Heart right ventricle (tissue), 16 donors: ENCODE data around the gene POLN. TPM values are rescaled to one million over a fixed set of nuclear protein-coding genes. Genes with fewer than 3 reads are reported as not detected.

Experiments
- ATAC-seq, 8 donors: fragments of 200-7000 bp; cut with Tn5 transposase; one replicate each; pipeline ENCODE4 v1.9.1; 2020; ENCODE audit warnings: mild to moderate bottlenecking in 8 of 8, moderate library complexity in 8 of 8, moderate number of reproducible peaks in 1 of 8
- DNase-seq, 2 donors: peaks; one replicate each; pipeline ENCODE4 v3.0.0-alpha.2; 2020
- H3K27ac ChIP-seq, 10 donors: fragments of 200-600 bp; sonication (generic) in 2 of 10; one replicate each; pipeline versions ENCODE4 v1.5.0 to v1.8.0; 2020 to 2022; ENCODE audit warnings: mild to moderate bottlenecking in 3 of 10
- H3K27me3 ChIP-seq, 7 donors: fragments of 200-600 bp; one replicate each; pipeline ENCODE4 v1.8.0; 2021 to 2022; ENCODE audit warnings: mild to moderate bottlenecking in 2 of 7
- H3K36me3 ChIP-seq, 9 donors: fragments of 200-600 bp; sonication (generic) in 1 of 9; one replicate each; pipeline versions ENCODE4 v1.5.0 to v1.8.0; 2020 to 2022; ENCODE audit warnings: mild to moderate bottlenecking in 2 of 9
- H3K4me1 ChIP-seq, 9 donors: fragments of 200-600 bp; sonication (generic) in 1 of 9; one replicate each; pipeline versions ENCODE4 v1.5.0 to v1.8.0; 2020 to 2022; ENCODE audit warnings: mild to moderate bottlenecking in 4 of 9
- H3K4me3 ChIP-seq, 10 donors: fragments of 200-600 bp; sonication (generic) in 2 of 10; one replicate each; pipeline versions ENCODE4 v1.5.0 to v1.8.0; 2020 to 2022; ENCODE audit warnings: mild to moderate bottlenecking in 7 of 10, moderate library complexity in 2 of 10
- H3K9me3 ChIP-seq, 11 donors: fragments of 200-600 bp in 10 of 11; sonication (generic) in 2 of 11; one replicate each; pipeline versions ENCODE4 v1.5.0 to v1.8.0; 2013 to 2022; ENCODE audit warnings: mild to moderate bottlenecking in 2 of 11, control low read depth in 1 of 11, moderate library complexity in 1 of 11
- CTCF ChIP-seq, 9 donors: fragments of 200-600 bp; sonication (generic) in 2 of 9; IDR thresholded peaks; one replicate each; pipeline versions ENCODE4 v1.5.0 to v1.8.0; 2021 to 2022; ENCODE audit warnings: antibody characterized with exemption in 9 of 9, mild to moderate bottlenecking in 5 of 9, moderate library complexity in 1 of 9
- WGBS, 2 donors: extraction: QIAGEN DNeasy Blood & Tissue Kit; methylation state at CpG; one replicate each; pipeline ENCODE4 v1.1.7; 2013; ENCODE audit warnings: inconsistent platforms in 1 of 2; 5-methylcytosine and 5-hydroxymethylcytosine counted together
- intact Hi-C, 10 donors: fragments of 100-400 bp; cut with DNase I; formaldehyde crosslinking; loops; one replicate each; pipeline versions ENCODE4 v1.11.1 to v1.14.2; 2022
- polyA plus RNA-seq, 2 donors: library from polyadenylated mRNA; stranded (reverse); fragments of 200-250 nt; gene quantifications; one replicate each; pipeline ENCODE4 v1.2.3, GENCODE V29; 2013
- total RNA-seq, 10 donors: library from RNA; stranded (reverse); fragmentation: NEBNext Ultra II Directional in 3 of 10; extraction: Animal tissue kit (Norgen Biotek cat#: 25700) in 3 of 10; gene quantifications; one replicate each; pipeline versions ENCODE4 v1.2.1 to v1.2.4, GENCODE V29; 2021 to 2023
- donor health status: Arrhythmogenic right ventricular cardiomyopathy.
- donor health status: ischemic (EF 13 %, LVEDD 7.1; RV severe dilation, severe dysfunction).
- donor health status: healthy with polysubstance abuse.
- donor health status: DM: no; HTN: yes; CAD: no.
- donor health status: DM: no; HTN: no; CAD: no.
- donor health status: ischemic (EF 25% LVEDD 6.9; RV normal size, moderate dysfunction).
- donor health status: ischemic (EF 25% LVEDD 5.7; RV mildly dilated, moderate dysfunction).
- donor health status: healthy.
- donor health status: DM: yes; HTN: yes; CAD: no.
- donor health status: Ischemic cardiomyopathy.
- donor health status: ischemic (EF 35%, LVEDD 5.7; RV mildly dilated, moderate dysfunction).
- donor health status: nonischemic (EF 11% LVEDD 7.7; RV severe dilation, severe dysfunction).
- donor health status: DM: yes; HTN: yes; CAD: no.
- donor health status: PGD.
- donor health status: ischemic (EF 29% LVEDD 5.4; RV normal size, mild dysfunction).
- donor health status: nonischemic (EF 23%, LVEDD 6.1; RV moderate dilation, normal function).

Gene POLN
- total and polyA plus RNA-seq, 12 donors, result 0.97 to 3.1 (median 2.1) TPM

- ATAC-seq (peak in 4 of 8 donors; percentile 18 to 61 (median 38)), DNase-seq (peak; percentile 63 to 80)
- Histone ChIP-seq H3K27me3 (no peaks in the 10 kb centered on the region), H3K27ac (peak overlapping the region; percentile 10 to 88 (median 70)), H3K36me3 (no peaks in the 10 kb centered on the region), H3K9me3 (no peaks in the 10 kb centered on the region), H3K4me1 (peaks cover 12 to 60% (median 33%) of the 10 kb centered on the region in 9 donors), H3K4me3 (peak overlapping the region in 1 of 10 donors; percentile 4)
- intact Hi-C loops, result loop anchor here in 4 of 10 donors (10.0 kb wide), 1 partner anchor 149 kb away; the partner anchor contains the start of genes CFAP99 (in 4 of the 4) and ZFYVE28 (in 4 of the 4)
- 10% methylated on average over 8 of the region's 8 CpGs for WGBS, 2 donors
- TF ChIP-seq CTCF (IDR thresholded peaks at IDR 0.05), result no peak
These were observed 24.3 kb upstream of the POLN start for GRCh38 chr4:2266181-2266580.

GRCh38 chr4:2265113-2266110, 23.5 kb upstream of the POLN start:
- peak overlapping the region; percentile 10 to 88 (median 70) for H3K27ac ChIP-seq
- H3K9me3 ChIP-seq, result no peaks in the 10 kb centered on the region
- DNase-seq, result no peak
- no peak for TF ChIP-seq CTCF (IDR thresholded peaks at IDR 0.05)
- no peaks in the 10 kb centered on the region for H3K27me3 ChIP-seq
- no peak for ATAC-seq
- peak overlapping the region in 1 of 10 donors; percentile 4 for H3K4me3 ChIP-seq
- WGBS, 2 donors, result 75 to 77% methylated on average over 19 of the region's 19 CpGs
- intact Hi-C loops, result loop anchor here in 4 of 10 donors (10.0 kb wide), 1 partner anchor 149 kb away; the partner anchor contains the start of genes CFAP99 (in 4 of the 4) and ZFYVE28 (in 4 of the 4)
- no peaks in the 10 kb centered on the region for H3K36me3 ChIP-seq
- H3K4me1 ChIP-seq, result peaks cover 14 to 67% (median 37%) of the 10 kb centered on the region in 9 donors

GRCh38 chr4:2264481-2265041, 22.6 kb upstream of the POLN start:
- intact Hi-C loops, result loop anchor here in 6 of 10 donors (5.0 to 10.0 kb wide), 2 partner anchors 150 to 153 kb away; partner anchors contain the start of genes CFAP99 (in 6 of the 6) and ZFYVE28 (in 6 of the 6)
- Histone ChIP-seq H3K27me3 (no peaks in the 10 kb centered on the region), H3K9me3 (no peaks in the 10 kb centered on the region), H3K4me1 (peaks cover 23 to 71% (median 46%) of the 10 kb centered on the region in 9 donors), H3K27ac (no peak overlapping the region), H3K4me3 (no peak overlapping the region), H3K36me3 (peaks cover 0 to 3% (median 0%) of the 10 kb centered on the region in 9 donors)
- TF ChIP-seq CTCF (IDR thresholded peaks at IDR 0.05), result no peak
- ATAC-seq (no peak), DNase-seq (no peak)
- WGBS, 2 donors, result 83 to 95% methylated on average over 4 to 6 of the region's 6 CpGs

GRCh38 chr4:2263926-2264321, 22.0 kb upstream of the POLN start:
- no peaks in the 10 kb centered on the region for H3K27me3 ChIP-seq
- WGBS, 2 donors, result 90 to 92% methylated on average over 6 of the region's 6 CpGs
- ATAC-seq, result no peak
- H3K36me3 ChIP-seq, result peaks cover 0 to 3% (median 0%) of the 10 kb centered on the region in 9 donors
- no peak for TF ChIP-seq CTCF (IDR thresholded peaks at IDR 0.05)
- H3K27ac ChIP-seq, result no peak overlapping the region
- H3K4me3 ChIP-seq, result no peak overlapping the region
- DNase-seq, result no peak
- no peaks in the 10 kb centered on the region for H3K9me3 ChIP-seq
- peaks cover 28 to 71% (median 48%) of the 10 kb centered on the region in 9 donors for H3K4me1 ChIP-seq
- intact Hi-C loops, result loop anchor here in 6 of 10 donors (2.0 to 10.0 kb wide), 3 partner anchors 21 to 153 kb away; partner anchors contain the start of genes CFAP99 (in 6 of the 6), ZFYVE28 (in 6 of the 6), HAUS3 (in 1 of the 6) and POLN (in 1 of the 6)
